BJ (cell line): ENCODE data around the gene HPN. TPM values are rescaled to one million over a fixed set of nuclear protein-coding genes. Genes with fewer than 3 reads are reported as not detected.
A peak's percentile ranks its signal among the peaks of the same experiment; 100 is the strongest.

Experiments
- CTCF ChIA-PET: fragments of 350-600 bp; formaldehyde crosslinking; extraction: SDS; loops from one replicate; lab custom pipeline; 2021; ENCODE audit warnings: antibody characterized with exemption, inconsistent platforms; lab: Yijun Ruan, JAX
- POLR2A ChIA-PET: fragments of 300-600 bp; sonication (Branson Sonifier 250); formaldehyde crosslinking; extraction: SDS; loops from one replicate; lab custom pipeline; 2021; ENCODE audit warnings: antibody characterized with exemption; lab: Charles Lee
- DNase-seq: peaks from one replicate; pipeline ENCODE4 v3.0.0-alpha.2; 2011; ENCODE audit warnings: low read depth
- H3K27me3 ChIP-seq: 2 replicates; pipeline ENCODE4 v1.6.0; 2011; ENCODE audit warnings: low read length; ENCODE audit not compliant: control insufficient read depth, insufficient read depth
- H3K36me3 ChIP-seq: 2 replicates; pipeline ENCODE4 v1.5.1; 2011; ENCODE audit warnings: low read length; ENCODE audit not compliant: control insufficient read depth, insufficient read depth
- H3K4me3 ChIP-seq: 2 replicates; pipeline ENCODE4 v1.5.1; 2011; ENCODE audit warnings: low read depth, mild to moderate bottlenecking, control low read depth, low read length
- CTCF ChIP-seq: IDR thresholded peaks from 2 replicates; pipeline ENCODE4 v1.5.1; 2011; ENCODE audit warnings: low read depth, mild to moderate bottlenecking, control low read depth, inconsistent platforms, low read length, moderate library complexity; ENCODE audit not compliant: insufficient read depth
- polyA plus RNA-seq: library from polyadenylated mRNA; depleted of rRNA; stranded (reverse); fragments of >200 nt; gene quantifications from 2 replicates; pipeline ENCODE4 v1.2.3, GENCODE V29; 2011; rRNA removed

The HPN gene
- polyA plus RNA-seq, 1 experiment = not detected

GRCh38 chr19:35114353-35115176 lies 73.0 kb downstream of the HPN start:
- no peaks in the 10 kb centered on the region for H3K36me3 ChIP-seq
- DNase-seq = no peak
- peaks cover 10% of the 10 kb centered on the region for H3K27me3 ChIP-seq
- CTCF ChIA-PET = interaction anchor here (0.7 to 4.8 kb wide), 23 partner anchors 9 to 150 kb away, joined by 3 to 59 read pairs (median 4); partner anchors contain the start of genes FXYD7 and LGI4
- TF ChIP-seq CTCF = peak; percentile 99
- no peak overlapping the region for H3K4me3 ChIP-seq
- POLR2A ChIA-PET = no interaction called here

DNA sequence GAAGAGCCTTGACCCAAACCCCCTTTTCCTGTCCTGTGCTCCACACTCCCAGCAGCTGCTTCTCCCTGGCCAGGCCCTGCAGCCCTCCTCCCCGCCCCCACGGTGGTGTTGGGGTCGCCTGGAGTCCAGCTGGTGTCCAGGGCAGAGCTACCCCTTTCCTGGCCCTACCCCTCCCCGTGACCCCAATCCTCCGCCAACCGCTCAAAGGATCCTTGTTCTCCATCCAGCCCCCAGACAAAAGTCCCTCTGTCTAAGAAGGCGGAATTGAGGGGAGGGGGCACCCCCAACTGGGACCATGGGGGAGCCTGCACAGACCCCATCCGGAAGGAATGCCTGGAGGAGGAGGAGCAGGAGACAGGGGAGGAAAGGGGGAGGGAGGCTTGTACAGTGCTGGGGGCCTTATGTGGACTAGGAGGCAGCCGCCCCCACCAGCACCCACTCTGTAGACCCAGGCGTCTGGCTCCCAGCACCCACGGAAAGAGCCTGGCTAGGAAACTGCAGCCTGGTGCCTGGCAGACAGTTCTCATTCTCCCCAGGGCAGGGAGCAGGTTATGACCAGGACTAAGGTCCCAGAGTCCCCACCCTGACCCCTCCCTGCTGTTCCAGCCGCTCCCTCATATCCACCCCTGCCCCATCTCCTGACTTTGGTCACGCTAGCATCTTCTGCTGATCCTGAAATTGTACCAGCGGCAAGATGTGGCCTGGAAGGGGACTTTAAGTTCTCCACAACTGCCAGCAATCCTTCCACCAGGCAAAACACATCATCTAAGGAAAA lies 73.8 kb downstream of the HPN start, which contains the start of gene FXYD3:
Gene FXYD3, plus strand, starts transcription at position 647 of the 775 bp plus-strand sequence. CDS start 3,554 bp downstream, outside the sequence.
- ChIA-PET POLR2A (no interaction called here), CTCF (interaction anchor here (0.7 to 4.8 kb wide), 24 partner anchors 8 to 149 kb away, joined by 3 to 59 read pairs (median 4); partner anchors contain the start of genes FXYD7 and LGI4)
- no peak for DNase-seq
- Histone ChIP-seq H3K27me3 (peaks cover 10% of the 10 kb centered on the region), H3K36me3 (no peaks in the 10 kb centered on the region), H3K4me3 (no peak within 1 kb of the TSS)
- no peak for TF ChIP-seq CTCF

Other genes with a start within 250 kb of the HPN start
- gene ZNF30, start 114.8 kb upstream of the HPN start, polyA plus RNA-seq = 1.1 and 1.6 TPM in 2 replicates
- 1.7 and 1.8 TPM in 2 replicates for gene ZNF792, start 77.5 kb upstream of the HPN start, polyA plus RNA-seq
- 51.0 and 74.9 TPM in 2 replicates for gene GRAMD1A, start 41.4 kb upstream of the HPN start, polyA plus RNA-seq
- gene SCN1B, start 11.3 kb upstream of the HPN start, polyA plus RNA-seq = 6.2 and 9.5 TPM in 2 replicates
- not detected in 2 replicates for gene FXYD3, start 74.1 kb downstream of the HPN start, polyA plus RNA-seq
- gene LGI4, start 93.3 kb downstream of the HPN start, polyA plus RNA-seq = 0.17 and 0.25 TPM in 2 replicates
- gene FXYD1, start 97.1 kb downstream of the HPN start, polyA plus RNA-seq = 3.8 and 4.0 TPM in 2 replicates
- gene FXYD7, start 101.5 kb downstream of the HPN start, polyA plus RNA-seq = 0.10 TPM in 1 of 2 replicates, not detected in the other
- 248 and 332 TPM in 2 replicates for gene FXYD5, start 113.0 kb downstream of the HPN start, polyA plus RNA-seq
- not detected in 2 replicates for gene FAM187B, start 187.0 kb downstream of the HPN start, polyA plus RNA-seq
- gene LSR, start 207.3 kb downstream of the HPN start, polyA plus RNA-seq = 0.42 and 0.53 TPM in 2 replicates
- 80.3 and 80.9 TPM in 2 replicates for gene USF2, start 227.2 kb downstream of the HPN start, polyA plus RNA-seq
- not detected in 2 replicates for gene HAMP, start 240.8 kb downstream of the HPN start, polyA plus RNA-seq